H1 (cell line): ENCODE measurements around the gene DNAJC21. TPM values are rescaled to one million over a fixed set of nuclear protein-coding genes. Genes with fewer than 3 reads are reported as not detected.
A peak's percentile ranks its signal among the peaks of the same experiment; 100 is the strongest.

Experiments used
- ASH2L ChIP-seq: fragments of 200-600, 300-600 bp; sonication (generic); IDR thresholded peaks from one replicate; pipeline ENCODE4 v1.7.1; 2017; ENCODE audit warnings: low read length
- CHD1 ChIP-seq: IDR thresholded peaks from 2 replicates; pipeline ENCODE4 v1.6.1; 2012; ENCODE audit warnings: low read depth, low read length, improper control_type of control experiment
- CHD7 ChIP-seq: fragments of 300-600 bp; sonication (generic); IDR thresholded peaks from 2 replicates; pipeline ENCODE4 v1.7.1; 2012; ENCODE audit warnings: low read length, moderate library complexity, mild to moderate bottlenecking, inconsistent platforms; ENCODE audit not compliant: insufficient replicate concordance
- KDM5A ChIP-seq: fragments of 200-600 bp; IDR thresholded peaks from 2 replicates; pipeline ENCODE4 v1.7.1; 2012; ENCODE audit warnings: mild to moderate bottlenecking, low read length, inconsistent platforms, mixed read lengths
- RAD21 ChIP-seq, 2 experiments: IDR thresholded peaks in 1 of 2; conservative IDR thresholded peaks in 1 of 2; 2 replicates each; pipeline ENCODE4 v1.6.1; 2011; ENCODE audit warnings: low read depth in 2 of 2, low read length in 2 of 2, improper control_type of control experiment in 1 of 2, inconsistent platforms in 1 of 2, mild to moderate bottlenecking in 1 of 2, moderate library complexity in 1 of 2
- TBP ChIP-seq: IDR thresholded peaks from 2 replicates; pipeline ENCODE4 v1.6.1; 2011; ENCODE audit warnings: low read depth, low read length, improper control_type of control experiment
- polyA plus RNA-seq, 7 experiments: library from polyadenylated mRNA; depleted of rRNA in 3 of 7; stranded (reverse) in 5 of 7; unstranded in 2 of 7; fragments of >200 nt in 5 of 7; fragments of 200-250 nt in 2 of 7; gene quantifications; 1 replicate in 5 of 7; 2 replicates in 1 of 7; 4 replicates in 1 of 7; pipeline versions ENCODE4 v1.2.1 to v1.2.3, GENCODE V29; 2011 to 2013; ENCODE audit warnings: missing spikeins in 2 of 7, mixed read lengths in 2 of 7
- total RNA-seq: library from RNA; stranded (reverse); fragmentation: NEBNext Ultra II Directional; extraction: Animal tissue kit (Norgen Biotek cat#: 25700); gene quantifications from 2 replicates; pipeline ENCODE4 v1.2.1, GENCODE V29; 2021
- TF ChIP-seq, protein P1 (sequence below), 3 experiments: IDR thresholded peaks; 1 replicate in 2 of 3; 2 replicates in 1 of 3; pipeline versions ENCODE4 v1.5.1 to v1.6.1; 2011; ENCODE audit warnings: low read length in 3 of 3, mild to moderate bottlenecking in 3 of 3, inconsistent platforms in 2 of 3, low read depth in 1 of 3, moderate library complexity in 1 of 3; ENCODE audit not compliant: insufficient read depth in 1 of 3; ENCODE audit errors: control extremely low read depth in 1 of 3

DNAJC21 gene
- total and polyA plus RNA-seq, 2 of the 8 experiments (the other 6 are each of a cell fraction or from before 2014, with no cell fraction given): 5.1 to 47.5 TPM

- TF ChIP-seq CHD7 (no peak), RAD21 (IDR thresholded peaks at IDR 0.05 in 1 of 2, conservative IDR thresholded peaks at IDR 0.05 in 1 of 2; ENCODE audit: low read depth in 2 of 2, low read length in 2 of 2) (peak; percentile 63 to 64), CHD1 (no peak), ASH2L (no peak), KDM5A (no peak), TBP (no peak)
- TF ChIP-seq, protein P1, sequence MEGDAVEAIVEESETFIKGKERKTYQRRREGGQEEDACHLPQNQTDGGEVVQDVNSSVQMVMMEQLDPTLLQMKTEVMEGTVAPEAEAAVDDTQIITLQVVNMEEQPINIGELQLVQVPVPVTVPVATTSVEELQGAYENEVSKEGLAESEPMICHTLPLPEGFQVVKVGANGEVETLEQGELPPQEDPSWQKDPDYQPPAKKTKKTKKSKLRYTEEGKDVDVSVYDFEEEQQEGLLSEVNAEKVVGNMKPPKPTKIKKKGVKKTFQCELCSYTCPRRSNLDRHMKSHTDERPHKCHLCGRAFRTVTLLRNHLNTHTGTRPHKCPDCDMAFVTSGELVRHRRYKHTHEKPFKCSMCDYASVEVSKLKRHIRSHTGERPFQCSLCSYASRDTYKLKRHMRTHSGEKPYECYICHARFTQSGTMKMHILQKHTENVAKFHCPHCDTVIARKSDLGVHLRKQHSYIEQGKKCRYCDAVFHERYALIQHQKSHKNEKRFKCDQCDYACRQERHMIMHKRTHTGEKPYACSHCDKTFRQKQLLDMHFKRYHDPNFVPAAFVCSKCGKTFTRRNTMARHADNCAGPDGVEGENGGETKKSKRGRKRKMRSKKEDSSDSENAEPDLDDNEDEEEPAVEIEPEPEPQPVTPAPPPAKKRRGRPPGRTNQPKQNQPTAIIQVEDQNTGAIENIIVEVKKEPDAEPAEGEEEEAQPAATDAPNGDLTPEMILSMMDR (IDR thresholded peaks at IDR 0.05; ENCODE audit: control extremely low read depth in 1 of 3, insufficient read depth in 1 of 3, low read depth in 1 of 3, low read length in 3 of 3): peak in 2 of 3 experiments; percentile 51 to 70; a peak in 3 of 4 replicates
- TF ChIP-seq, all 59 proteins: peak for 2
These were observed 28.7 kb downstream of the DNAJC21 start (continued) for GRCh38 chr5:34957857-34958690.
